Activated CD4-positive, alpha-beta memory T cell treated with anti-CD3 and anti-CD28 coated beads, Interleukin-2, amount 10 ng/mL, durations not matched to agents 7 days and 5 days (primary cell): Measurements from ENCODE around the gene B3GALT5. TPM values are rescaled to one million over a fixed set of nuclear protein-coding genes. Genes with fewer than 3 reads are reported as not detected.

ENCODE experiments used
- CTCF ChIA-PET: fragments of 350-600 bp; sonication (Branson Sonifier 250); formaldehyde crosslinking; loops from one replicate; lab custom pipeline; 2021; ENCODE audit warnings: antibody characterized with exemption, inconsistent platforms; lab: Charles Lee
- POLR2A ChIA-PET: fragments of 350-600 bp; sonication (Branson Sonifier 250); formaldehyde crosslinking; loops from one replicate; lab custom pipeline; 2021; ENCODE audit warnings: antibody characterized with exemption; lab: Charles Lee
- DNase-seq: peaks from one replicate; pipeline ENCODE4 v3.0.0-alpha.2; 2020
- H3K27ac Mint-ChIP-seq: one replicate; pipeline ENCODE4 v1.8.0; 2021; ENCODE audit warnings: mild to moderate bottlenecking, mixed read lengths
- H3K27me3 Mint-ChIP-seq: one replicate; pipeline ENCODE4 v1.8.0; 2021; ENCODE audit warnings: mixed read lengths
- H3K36me3 Mint-ChIP-seq: one replicate; pipeline ENCODE4 v1.8.0; 2021; ENCODE audit warnings: low read depth, mixed read lengths
- H3K4me1 Mint-ChIP-seq: one replicate; pipeline ENCODE4 v1.8.0; 2021; ENCODE audit warnings: mixed read lengths
- H3K4me3 Mint-ChIP-seq: one replicate; pipeline ENCODE4 v1.8.0; 2021; ENCODE audit warnings: mild to moderate bottlenecking, mixed read lengths
- H3K9me3 Mint-ChIP-seq: one replicate; pipeline ENCODE4 v1.8.0; 2021; ENCODE audit warnings: mixed read lengths
- total RNA-seq, 2 experiments: library from RNA; stranded (reverse); gene quantifications; one replicate each; pipeline ENCODE4 v1.2.3, GENCODE V29; 2021

Gene B3GALT5
- total RNA-seq, 2 experiments from 2014 or later, result not detected

GRCh38 chr21:39593522-39593921, 19.2 kb upstream of the B3GALT5 start:
- Mint-ChIP-seq H3K4me1 (no peaks in the 10 kb centered on the region), H3K36me3 (no peaks in the 10 kb centered on the region), H3K27ac (no peak overlapping the region), H3K9me3 (no peaks in the 10 kb centered on the region), H3K4me3 (no peak overlapping the region), H3K27me3 (no peaks in the 10 kb centered on the region)
- ChIA-PET CTCF (no interaction called here), POLR2A (no interaction called here)
- DNase-seq, result no peak

- H3K27ac Mint-ChIP-seq, result no peak overlapping the region
- H3K9me3 Mint-ChIP-seq, result no peaks in the 10 kb centered on the region
- H3K27me3 Mint-ChIP-seq, result no peaks in the 10 kb centered on the region
- ChIA-PET CTCF (no interaction called here), POLR2A (no interaction called here)
- H3K4me1 Mint-ChIP-seq, result no peaks in the 10 kb centered on the region
- DNase-seq, result no peak
- H3K4me3 Mint-ChIP-seq, result no peak overlapping the region
- H3K36me3 Mint-ChIP-seq, result no peaks in the 10 kb centered on the region
Measured at GRCh38 chr21:39595465-39595864, 17.3 kb upstream of the B3GALT5 start.

- no peaks in the 10 kb centered on the region for H3K9me3 Mint-ChIP-seq
- CTCF ChIA-PET, result no interaction called here
- POLR2A ChIA-PET, result no interaction called here
Measured at GRCh38 chr21:39597595-39597994, 15.1 kb upstream of the B3GALT5 start.

GRCh38 chr21:39599191-39599970, 13.4 kb upstream of the B3GALT5 start:
- no peaks in the 10 kb centered on the region for H3K27me3 Mint-ChIP-seq
- no peaks in the 10 kb centered on the region for H3K36me3 Mint-ChIP-seq
- H3K4me1 Mint-ChIP-seq, result no peaks in the 10 kb centered on the region
- no peaks in the 10 kb centered on the region for H3K9me3 Mint-ChIP-seq
- no peak for DNase-seq
- CTCF ChIA-PET, result no interaction called here
- H3K4me3 Mint-ChIP-seq, result no peak overlapping the region
- H3K27ac Mint-ChIP-seq, result no peak overlapping the region
- POLR2A ChIA-PET, result no interaction called here

More at GRCh38 chr21:39597595-39597994, 15.1 kb upstream of the B3GALT5 start:
- H3K27me3 Mint-ChIP-seq, result no peaks in the 10 kb centered on the region
- no peaks in the 10 kb centered on the region for H3K4me1 Mint-ChIP-seq
- H3K4me3 Mint-ChIP-seq, result no peak overlapping the region
- no peak for DNase-seq
- no peaks in the 10 kb centered on the region for H3K36me3 Mint-ChIP-seq
- no peak overlapping the region for H3K27ac Mint-ChIP-seq

GRCh38 chr21:39601187-39601928, 11.4 kb upstream of the B3GALT5 start:
- Mint-ChIP-seq H3K4me1 (no peaks in the 10 kb centered on the region), H3K27ac (no peak overlapping the region), H3K9me3 (no peaks in the 10 kb centered on the region), H3K36me3 (no peaks in the 10 kb centered on the region), H3K27me3 (no peaks in the 10 kb centered on the region), H3K4me3 (no peak overlapping the region)
- CTCF ChIA-PET, result no interaction called here
- POLR2A ChIA-PET, result no interaction called here
- no peak for DNase-seq

GRCh38 chr21:39602076-39602689, 10.6 kb upstream of the B3GALT5 start:
- ChIA-PET CTCF (no interaction called here), POLR2A (no interaction called here)
- Mint-ChIP-seq H3K36me3 (no peaks in the 10 kb centered on the region), H3K9me3 (no peaks in the 10 kb centered on the region), H3K4me3 (no peak overlapping the region), H3K27me3 (no peaks in the 10 kb centered on the region), H3K27ac (no peak overlapping the region), H3K4me1 (no peaks in the 10 kb centered on the region)
- DNase-seq, result no peak

GRCh38 chr21:39602793-39603192, 9.9 kb upstream of the B3GALT5 start:
- Mint-ChIP-seq H3K36me3 (no peaks in the 10 kb centered on the region), H3K9me3 (no peaks in the 10 kb centered on the region), H3K4me3 (no peak overlapping the region), H3K27ac (no peak overlapping the region), H3K27me3 (no peaks in the 10 kb centered on the region), H3K4me1 (no peaks in the 10 kb centered on the region)
- DNase-seq, result no peak
- ChIA-PET CTCF (no interaction called here), POLR2A (no interaction called here)

- POLR2A ChIA-PET, result no interaction called here
- Mint-ChIP-seq H3K4me3 (no peak overlapping the region), H3K27me3 (no peaks in the 10 kb centered on the region), H3K4me1 (no peaks in the 10 kb centered on the region), H3K27ac (no peak overlapping the region), H3K36me3 (no peaks in the 10 kb centered on the region), H3K9me3 (no peaks in the 10 kb centered on the region)
- DNase-seq, result no peak
- CTCF ChIA-PET, result no interaction called here
Measured at GRCh38 chr21:39604951-39605350, 7.8 kb upstream of the B3GALT5 start.

GRCh38 chr21:39610703-39611102, 2.0 kb upstream of the B3GALT5 start:
- POLR2A ChIA-PET, result no interaction called here
- no peaks in the 10 kb centered on the region for H3K4me1 Mint-ChIP-seq
- H3K4me3 Mint-ChIP-seq, result no peak overlapping the region
- H3K27ac Mint-ChIP-seq, result no peak overlapping the region
- CTCF ChIA-PET, result no interaction called here
- no peaks in the 10 kb centered on the region for H3K9me3 Mint-ChIP-seq
- H3K36me3 Mint-ChIP-seq, result no peaks in the 10 kb centered on the region
- no peak for DNase-seq
- H3K27me3 Mint-ChIP-seq, result peaks cover 26% of the 10 kb centered on the region

- peaks cover 26% of the 10 kb centered on the region for H3K27me3 Mint-ChIP-seq
- H3K36me3 Mint-ChIP-seq, result no peaks in the 10 kb centered on the region
- no peak for DNase-seq
- H3K4me1 Mint-ChIP-seq, result no peaks in the 10 kb centered on the region
- ChIA-PET CTCF (no interaction called here), POLR2A (no interaction called here)
- no peak overlapping the region for H3K27ac Mint-ChIP-seq
- no peaks in the 10 kb centered on the region for H3K9me3 Mint-ChIP-seq
- H3K4me3 Mint-ChIP-seq, result no peak overlapping the region
Measured at GRCh38 chr21:39611551-39612190, 1.1 kb upstream of the B3GALT5 start.

GRCh38 chr21:39613041-39613934, 548 bp downstream of the B3GALT5 start:
- H3K27me3 Mint-ChIP-seq, result peaks cover 26% of the 10 kb centered on the region
- CTCF ChIA-PET, result no interaction called here
- no peaks in the 10 kb centered on the region for H3K36me3 Mint-ChIP-seq
- POLR2A ChIA-PET, result no interaction called here
- H3K4me1 Mint-ChIP-seq, result no peaks in the 10 kb centered on the region
- no peak for DNase-seq
- H3K4me3 Mint-ChIP-seq, result no peak overlapping the region
- H3K27ac Mint-ChIP-seq, result no peak overlapping the region
- no peaks in the 10 kb centered on the region for H3K9me3 Mint-ChIP-seq

- H3K4me3 Mint-ChIP-seq, result no peak overlapping the region
- DNase-seq, result no peak
- H3K9me3 Mint-ChIP-seq, result no peaks in the 10 kb centered on the region
- ChIA-PET CTCF (no interaction called here), POLR2A (no interaction called here)
- no peak overlapping the region for H3K27ac Mint-ChIP-seq
- H3K4me1 Mint-ChIP-seq, result no peaks in the 10 kb centered on the region
- no peaks in the 10 kb centered on the region for H3K36me3 Mint-ChIP-seq
- H3K27me3 Mint-ChIP-seq, result peaks cover 28% of the 10 kb centered on the region
Measured at GRCh38 chr21:39616211-39616772, 3.6 kb downstream of the B3GALT5 start.
